ENCODE results near the gene B4GALNT1.
"Not testable (repeated sequence)": the region's sequence is repeated elsewhere in the genome, so short reads cannot be mapped to it uniquely, and the experiment has no call there.

B4GALNT1 gene

DNA sequence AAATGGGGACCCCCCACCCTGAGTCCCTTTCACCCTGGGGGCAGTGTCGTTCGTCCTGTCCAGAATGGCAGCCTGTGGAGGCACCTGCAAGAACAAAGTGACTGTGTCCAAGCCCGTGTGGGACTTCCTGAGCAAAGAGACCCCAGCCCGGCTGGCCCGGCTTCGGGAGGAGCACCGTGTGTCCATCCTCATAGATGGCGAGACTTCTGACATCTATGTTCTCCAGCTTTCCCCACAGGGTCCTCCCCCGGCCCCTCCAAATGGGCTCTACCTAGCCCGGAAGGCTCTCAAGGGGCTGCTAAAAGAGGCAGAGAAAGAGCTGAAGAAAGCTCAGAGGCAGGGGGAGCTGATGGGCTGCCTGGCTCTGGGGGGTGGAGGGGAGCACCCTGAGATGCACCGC lies 26.2 kb downstream of the B4GALNT1 start:
- DNase-seq, result no peak

DNA sequence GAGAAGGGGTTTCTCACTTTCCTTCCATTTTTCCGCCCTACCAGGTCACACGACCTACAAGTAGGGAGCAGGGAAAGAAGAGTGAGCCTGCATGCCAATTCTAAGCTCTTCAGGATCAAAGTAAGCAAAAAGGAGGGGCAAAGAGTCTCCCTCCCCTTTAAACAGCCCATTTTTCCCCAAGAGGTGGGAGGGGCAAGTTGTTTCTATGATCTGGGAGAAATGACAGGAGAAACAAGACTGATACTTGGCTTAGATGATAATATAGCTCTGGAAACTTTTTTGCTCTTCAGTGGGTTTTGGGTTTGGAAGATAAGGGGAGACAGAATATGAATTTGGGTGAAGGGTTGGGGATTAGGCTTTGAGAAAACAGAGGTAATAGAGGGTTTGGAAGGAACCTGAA lies 26.6 kb downstream of the B4GALNT1 start:
- no peak for DNase-seq

DNA sequence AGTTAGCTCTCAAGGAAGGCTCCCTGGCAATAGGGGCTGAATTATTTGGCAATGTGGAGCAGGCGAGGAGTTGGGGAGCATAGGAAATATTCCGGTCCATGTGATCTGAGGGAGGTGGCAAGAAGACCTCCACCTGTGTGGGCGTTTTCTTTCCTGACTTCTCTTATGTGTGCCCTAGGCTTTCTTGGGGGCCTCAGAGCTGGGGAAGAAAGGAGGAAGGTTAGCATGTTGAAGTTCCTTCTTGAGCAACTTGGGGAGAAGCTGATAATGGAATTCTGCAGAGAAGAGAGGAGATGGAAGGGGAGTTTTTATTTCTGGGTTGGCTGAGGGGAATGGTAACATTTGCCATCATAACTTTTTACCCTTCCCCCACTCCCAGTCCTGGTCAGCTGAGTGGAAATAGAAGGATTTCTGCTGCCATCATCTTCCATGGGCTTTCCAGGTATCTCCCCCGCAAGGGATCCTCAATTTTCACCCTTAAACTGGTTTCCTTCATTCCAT lies 27.1 kb downstream of the B4GALNT1 start:
- DNase-seq, result no peak

DNA sequence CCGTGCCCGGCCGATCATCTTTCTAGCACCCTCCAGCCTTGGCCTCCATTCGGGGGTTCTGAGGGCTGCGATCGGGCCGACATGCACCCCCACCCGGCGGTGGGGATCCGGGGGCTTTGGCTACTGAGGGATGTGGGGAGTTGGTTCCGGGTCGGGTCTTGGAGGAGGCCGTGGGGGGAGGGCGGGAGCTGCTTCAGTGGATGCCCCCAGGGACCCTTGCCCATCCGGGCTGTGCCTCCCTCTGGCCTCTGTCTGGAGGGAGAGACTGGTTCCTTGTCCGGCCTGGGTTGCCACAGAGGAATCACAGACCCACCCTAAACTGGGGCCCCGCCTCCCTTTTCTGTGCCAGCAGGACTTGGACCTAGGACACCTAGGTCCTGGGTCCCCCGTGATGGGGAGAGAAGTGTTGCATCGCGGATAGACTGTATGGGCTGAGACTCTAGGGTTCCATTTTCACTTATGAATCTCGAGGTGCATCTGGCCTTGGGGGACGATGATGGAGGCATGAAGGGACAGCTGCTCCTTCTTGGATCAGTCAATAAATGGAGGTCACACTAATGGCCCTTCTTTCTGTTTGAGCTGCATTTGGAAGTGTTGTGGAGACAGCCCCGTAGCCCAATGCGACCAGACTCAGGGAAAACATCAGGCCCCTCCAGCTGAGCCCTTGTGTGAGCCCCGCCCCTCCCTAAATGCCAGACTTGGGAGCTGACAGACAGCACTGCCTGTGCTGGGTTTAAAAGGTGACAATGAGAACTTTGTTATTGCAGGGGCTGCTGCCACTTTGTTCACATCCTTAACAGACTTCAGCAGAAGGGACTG lies 27.8 kb downstream of the B4GALNT1 start:
- DNase-seq, result no peak

DNA sequence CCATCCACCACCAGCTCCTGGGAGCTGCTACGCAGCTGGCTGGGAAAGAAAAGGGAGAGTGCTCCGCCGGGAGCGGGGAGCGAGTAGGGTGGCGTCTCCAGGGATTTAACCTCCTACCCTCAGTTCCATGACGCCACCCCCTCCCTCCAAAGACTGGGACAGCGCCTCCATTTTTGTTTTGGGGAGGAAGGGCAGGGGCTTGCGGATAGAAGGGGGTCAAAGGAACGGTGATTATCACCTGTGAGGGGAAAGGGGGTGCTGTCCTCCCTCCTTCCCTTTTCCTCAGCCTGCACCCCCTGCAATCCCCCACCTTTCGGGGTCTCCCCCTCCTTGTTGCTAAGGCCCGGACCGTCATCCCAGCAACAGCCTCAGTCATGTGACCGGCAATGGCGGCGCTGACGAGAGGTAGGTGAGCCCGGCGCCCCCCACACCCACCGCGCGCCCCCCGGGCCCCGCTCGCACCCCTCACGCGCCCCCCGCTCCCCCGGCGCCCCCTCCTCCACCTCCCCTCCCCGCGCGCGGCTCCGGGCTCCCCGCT lies 28.5 kb downstream of the B4GALNT1 start, which contains the start of gene DTX3:
DTX3 (plus strand) TSS at position 371 of the 538 bp plus-strand sequence. CDS start 1,694 bp downstream, outside the sequence.
- DNase-seq, result peak; percentile 74

DNA sequence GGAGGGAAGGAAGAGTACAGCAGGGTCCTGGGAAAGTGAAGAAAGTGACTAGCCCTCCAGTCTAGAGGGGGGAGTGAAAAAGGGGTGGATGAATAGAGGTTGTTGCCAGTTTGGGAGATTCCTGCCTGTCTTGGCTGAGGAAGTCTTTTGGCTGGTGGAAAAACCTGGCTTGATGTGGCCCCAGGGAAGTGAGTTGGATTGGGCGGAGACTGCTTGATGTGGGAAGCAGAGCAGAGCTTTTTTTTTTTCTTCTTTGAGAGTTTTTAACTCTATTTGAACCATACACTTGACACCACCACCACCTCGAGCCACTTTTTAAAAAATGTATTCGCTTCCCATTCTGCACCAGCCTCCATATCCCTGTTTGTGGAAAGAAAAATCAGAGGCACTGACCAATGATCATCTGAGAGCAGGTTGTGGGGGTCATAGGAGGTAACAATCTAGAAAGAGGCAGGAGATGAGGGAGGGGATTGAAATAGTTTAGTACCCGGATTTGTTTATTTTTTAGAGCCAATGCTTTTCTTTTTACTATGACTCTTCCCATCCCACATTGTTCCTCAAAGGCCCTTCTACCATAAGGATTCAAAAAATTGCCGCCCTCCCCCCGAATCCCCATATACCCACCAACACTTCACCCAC lies 29.1 kb downstream of the B4GALNT1 start:
- DNase-seq, result no peak

DNA sequence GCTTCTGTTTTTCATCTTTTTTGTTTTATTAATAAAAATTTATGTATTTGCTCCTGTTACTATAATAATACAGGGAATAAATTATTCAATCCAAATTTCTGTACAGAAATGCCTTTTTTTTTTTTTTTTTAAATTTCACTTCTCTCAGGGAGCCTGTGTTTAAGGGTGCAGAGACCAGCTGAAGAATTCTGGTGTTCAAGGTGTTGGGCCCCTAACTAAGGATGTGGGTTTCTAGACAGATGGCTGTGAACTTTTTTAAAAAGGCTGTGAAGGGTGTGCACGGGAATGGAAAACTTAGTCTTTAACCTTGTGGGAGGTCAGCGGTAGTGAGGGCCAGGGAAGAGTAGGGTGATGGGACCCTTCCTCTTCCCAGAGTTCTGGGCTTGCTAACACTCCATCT lies 29.7 kb downstream of the B4GALNT1 start:
- DNase-seq, result no peak

DNA sequence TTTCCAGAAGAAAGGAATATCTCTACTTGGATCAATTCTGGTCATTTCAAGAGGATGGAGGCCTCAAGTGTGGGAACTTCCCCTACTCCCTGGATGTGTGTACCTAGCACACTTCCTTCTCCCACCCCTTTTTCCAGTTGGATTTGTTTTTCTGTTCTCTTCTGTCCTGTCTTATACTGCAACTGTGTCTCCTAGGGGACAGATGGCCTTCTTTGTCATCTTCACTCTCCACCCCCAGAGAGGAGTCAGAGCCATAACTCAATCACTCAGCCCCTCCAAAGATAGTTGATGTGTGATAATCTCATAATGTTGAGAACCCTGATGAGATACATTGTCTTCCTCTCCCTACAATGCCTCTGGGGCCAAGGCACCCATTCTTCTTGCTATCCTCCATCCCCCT lies 30.5 kb downstream of the B4GALNT1 start:
- no peak for DNase-seq

DNA sequence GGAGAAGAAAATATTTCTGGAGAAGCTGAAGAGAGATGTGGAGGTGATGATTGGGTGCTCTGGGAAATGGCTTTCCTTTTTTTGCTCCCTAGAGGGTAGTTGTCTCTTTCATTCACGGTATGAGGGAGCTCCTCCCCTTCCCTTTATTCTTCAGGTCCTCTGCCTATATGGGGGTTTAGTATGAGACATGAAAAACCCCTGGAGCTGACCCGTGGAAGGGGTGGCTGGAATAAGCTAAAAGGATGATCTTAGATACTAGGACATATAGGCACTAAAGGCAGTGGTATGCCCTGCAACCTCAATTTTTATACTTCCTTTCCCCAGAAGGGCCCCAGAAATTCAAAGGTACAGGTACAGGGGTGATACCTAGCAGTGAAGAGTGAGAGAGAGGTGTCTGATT lies 32.6 kb downstream of the B4GALNT1 start:
- no peak for DNase-seq

DNA sequence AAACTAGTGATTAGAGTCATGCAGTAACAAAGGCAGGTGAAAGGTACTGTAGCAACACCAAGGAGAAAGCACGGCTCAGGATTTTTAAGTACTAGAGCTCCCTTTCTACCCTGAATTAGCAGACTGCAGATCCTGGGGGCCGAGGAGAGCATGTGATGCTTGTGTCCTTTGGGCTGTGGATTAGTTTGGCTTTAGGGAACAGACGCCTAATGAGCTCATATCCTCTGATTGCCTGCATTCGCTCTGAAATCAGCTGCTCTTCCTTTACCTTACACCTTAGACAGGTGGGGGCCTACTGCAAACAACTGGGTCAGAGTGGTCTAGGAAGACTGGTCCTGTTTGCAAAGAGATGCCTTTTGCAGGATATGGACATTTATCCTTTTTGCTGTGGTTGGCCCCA lies 39.8 kb downstream of the B4GALNT1 start:
- DNase-seq, result no peak

DNA sequence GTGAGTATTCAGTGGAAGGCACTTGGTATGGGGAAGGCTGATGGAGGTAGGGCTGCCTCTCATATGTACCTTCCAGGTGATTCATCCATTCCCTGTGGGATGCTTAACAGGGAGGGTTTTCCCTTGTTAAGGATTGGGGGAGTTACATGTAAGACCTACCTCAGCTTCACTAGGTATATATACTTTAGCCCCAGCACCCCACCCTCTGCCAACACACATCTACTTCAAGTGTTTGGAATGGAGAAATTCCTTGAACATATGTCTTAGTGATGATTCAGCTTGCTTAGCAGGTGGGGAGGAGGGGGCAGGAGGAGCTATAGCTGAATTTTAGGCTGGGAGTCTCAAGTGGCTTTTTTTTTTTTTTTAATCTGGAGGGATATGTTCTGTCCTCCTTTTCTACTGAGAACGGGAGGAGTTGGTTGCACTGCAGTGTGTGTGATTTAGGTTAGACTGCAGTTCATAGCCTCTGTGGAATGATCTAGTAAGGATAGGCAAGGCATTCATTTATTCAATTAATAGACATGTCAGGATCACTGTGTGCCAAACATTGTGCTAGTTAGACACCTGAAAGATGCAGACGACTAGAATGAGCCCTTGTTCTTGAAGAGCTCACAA lies 40.3 kb downstream of the B4GALNT1 start:
- DNase-seq, result no peak

DNA sequence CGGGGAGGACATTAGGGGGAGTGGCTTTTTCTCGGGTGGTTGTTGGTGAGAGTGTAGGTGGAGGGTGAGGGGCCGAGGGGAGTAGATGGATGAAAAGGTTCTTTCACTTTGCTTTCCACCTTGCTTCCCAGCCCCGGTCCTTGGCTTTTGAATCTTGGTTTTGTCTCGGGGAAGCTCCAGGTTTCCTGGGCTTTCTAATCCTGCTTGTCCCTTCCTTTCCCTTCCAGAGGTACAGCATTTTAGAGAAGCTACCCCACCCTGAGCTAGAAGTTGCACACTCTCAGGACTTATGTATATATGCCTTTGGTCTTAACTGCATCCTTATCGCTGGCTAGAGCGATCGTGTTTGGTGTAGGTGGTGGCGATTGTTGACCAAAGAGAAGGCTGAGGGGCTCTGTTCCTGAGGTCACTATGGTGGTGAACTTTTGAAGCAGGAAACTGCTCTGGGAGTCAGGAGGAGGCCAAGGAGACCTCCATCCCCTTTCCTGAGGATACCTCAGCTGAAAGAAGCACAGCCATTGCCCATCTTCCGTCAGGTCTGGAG lies 41.1 kb downstream of the B4GALNT1 start:
- DNase-seq, result no peak

DNA sequence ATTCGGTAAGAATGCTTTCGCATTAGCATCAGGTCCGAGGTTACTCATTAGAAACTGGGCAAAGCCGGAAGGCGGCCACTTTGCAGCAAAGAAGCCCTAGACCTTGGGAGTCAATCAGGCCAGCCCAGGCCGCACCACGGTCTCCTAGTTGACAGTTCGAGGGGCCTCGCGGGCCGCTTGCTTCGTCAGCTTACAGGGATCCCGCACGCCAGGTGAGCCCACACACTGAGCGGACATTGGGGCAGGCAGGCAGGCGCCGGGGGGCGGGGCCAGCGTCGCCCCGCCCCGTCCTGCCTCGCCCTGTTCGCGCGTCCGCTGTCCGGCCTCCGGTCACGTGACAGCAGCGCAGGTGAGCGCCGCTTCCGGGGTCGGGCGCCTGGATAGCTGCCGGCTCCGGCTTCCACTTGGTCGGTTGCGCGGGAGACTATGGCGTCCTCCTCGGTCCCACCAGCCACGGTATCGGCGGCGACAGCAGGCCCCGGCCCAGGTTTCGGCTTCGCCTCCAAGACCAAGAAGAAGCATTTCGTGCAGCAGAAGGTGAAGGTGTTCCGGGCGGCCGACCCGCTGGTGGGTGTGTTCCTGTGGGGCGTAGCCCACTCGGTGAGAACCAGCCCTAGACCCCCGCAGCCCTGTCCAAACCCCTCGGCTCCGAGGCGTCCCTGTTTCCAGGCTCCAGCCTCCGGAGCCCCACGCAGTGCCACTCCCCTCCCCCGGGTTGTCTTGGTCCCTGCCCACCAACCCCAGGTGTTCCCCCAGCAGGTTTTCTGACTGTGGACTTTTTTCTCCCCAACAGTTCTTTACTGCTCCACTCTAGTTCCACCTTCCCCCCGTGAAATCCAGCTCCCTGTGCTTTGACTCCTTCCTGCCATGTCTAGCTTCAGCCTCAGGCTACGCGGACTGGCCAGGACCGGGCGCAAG lies 41.9 kb downstream of the B4GALNT1 start, which contains the start of gene PIP4K2C:
PIP4K2C (plus strand) TSS at position 329 of the 918 bp plus-strand sequence; CDS start at position 427, 98 bp downstream.
- peak; percentile 93 for DNase-seq

DNA sequence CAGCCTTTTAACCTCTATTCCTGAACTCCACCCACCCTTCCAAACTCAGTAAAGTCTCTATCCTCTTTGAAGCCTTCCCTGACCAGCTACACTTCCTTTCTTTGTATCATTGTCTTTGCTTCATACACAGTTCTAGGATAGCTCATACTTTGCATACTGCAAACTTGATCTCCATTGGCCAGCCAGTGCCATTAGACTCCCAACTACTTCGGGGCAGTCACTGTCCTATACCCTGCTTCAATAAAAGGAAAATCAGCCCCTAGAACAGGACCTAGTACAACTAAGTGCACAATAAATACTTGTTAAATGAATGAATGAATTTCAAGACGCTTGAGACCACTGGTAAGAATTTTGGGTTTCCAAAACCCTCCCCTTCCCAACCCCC lies 42.5 kb downstream of the B4GALNT1 start:
- no peak for DNase-seq

DNA sequence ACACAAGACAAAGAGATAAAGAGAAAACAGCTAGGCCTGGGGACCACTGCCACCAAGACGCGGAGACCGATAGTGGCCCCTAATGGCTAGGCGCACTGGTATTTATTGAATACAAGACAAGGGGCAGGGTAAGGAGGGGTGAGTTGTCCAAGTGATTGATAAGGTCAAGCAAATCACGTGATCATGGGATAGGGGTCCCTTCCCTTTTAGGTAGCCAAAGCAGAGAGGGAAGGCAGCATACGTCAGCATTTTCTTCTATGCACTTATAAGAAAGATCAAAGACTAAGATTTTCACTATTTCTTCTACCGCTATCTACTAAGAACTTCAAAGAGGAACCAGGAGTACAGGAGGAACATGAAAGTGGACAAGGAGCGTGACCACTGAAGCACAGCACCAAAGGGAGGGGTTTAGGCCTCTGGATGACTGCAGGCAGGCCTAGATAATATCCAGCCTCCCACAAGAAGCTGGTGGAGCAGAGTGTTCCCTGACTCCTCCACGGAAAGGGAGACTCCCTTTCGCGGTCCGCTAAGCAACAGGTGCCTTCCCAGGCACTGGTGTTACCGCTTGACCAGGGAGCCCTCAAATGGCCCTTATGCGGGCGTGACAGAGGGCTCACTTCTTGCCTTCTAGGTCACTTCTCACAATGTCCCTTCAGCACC lies 43.9 kb downstream of the B4GALNT1 start:
- DNase-seq, result not testable (repeated sequence)

DNA sequence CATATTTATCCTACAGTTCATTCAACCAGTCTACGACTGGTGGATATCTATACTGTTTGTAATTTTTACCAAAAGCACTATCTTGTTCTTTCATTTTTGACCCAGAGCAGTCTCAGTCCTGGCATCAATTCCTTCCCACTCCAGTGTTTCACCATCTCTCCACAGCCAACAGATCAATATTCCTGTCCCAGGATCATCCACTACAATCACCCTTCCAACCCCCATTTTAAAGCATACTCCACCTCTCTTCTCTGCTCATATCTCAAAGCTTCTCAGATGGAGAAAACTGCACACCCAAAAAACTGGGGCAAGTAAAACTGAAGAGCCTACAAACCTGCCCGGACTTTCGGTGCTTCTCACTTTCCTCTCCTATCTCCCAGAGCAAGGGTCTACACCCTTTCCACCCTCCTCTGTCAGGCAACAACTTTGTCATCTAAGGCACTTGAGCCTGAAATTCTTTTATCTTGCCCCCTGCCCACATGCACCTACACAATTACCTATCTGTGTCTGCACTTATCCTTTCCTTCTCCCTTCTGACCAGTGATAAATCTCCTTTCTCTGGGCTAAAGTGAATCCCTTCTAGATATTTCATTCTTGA lies 46.1 kb downstream of the B4GALNT1 start:
- no peak for DNase-seq

DNA sequence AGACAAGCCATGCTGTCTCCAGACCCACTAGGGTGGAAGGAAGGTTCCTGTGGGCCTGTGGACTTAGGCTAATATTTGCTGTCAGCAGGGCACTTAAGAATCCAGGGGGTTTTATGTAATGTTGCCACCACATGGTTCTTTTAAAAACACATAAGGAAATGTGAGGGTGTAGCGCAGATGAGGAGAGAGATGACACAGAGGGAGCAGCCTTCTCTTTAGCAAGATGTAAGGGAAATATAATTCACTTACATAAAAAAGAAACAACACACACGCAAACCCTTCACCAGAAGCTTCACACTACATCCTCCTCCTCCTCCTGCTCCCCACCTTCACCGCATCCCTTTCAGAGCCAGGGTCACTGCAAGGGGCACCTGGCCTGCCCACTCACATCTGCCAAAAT lies 46.9 kb downstream of the B4GALNT1 start:
- DNase-seq, result no peak

DNA sequence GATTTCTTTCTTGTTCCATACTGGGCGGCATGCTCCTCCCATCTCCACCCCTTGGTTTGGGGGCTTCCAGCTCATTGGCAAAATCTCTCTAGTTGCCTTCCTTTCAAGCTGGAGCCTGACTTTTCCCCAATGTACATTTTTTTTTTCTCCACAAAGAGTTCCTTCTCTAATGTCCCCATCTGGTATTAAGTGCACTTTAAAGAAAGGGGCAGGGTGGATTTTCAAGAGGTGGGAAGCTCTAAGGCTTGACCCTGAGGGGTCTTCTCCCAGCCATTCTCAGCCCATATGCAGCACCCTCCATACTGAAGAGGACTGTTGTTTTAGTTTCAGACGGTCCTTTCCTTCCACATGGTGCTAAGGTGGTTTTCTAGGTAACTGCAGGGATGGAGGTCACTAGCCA lies 47.8 kb downstream of the B4GALNT1 start:
- no peak for DNase-seq

DNA sequence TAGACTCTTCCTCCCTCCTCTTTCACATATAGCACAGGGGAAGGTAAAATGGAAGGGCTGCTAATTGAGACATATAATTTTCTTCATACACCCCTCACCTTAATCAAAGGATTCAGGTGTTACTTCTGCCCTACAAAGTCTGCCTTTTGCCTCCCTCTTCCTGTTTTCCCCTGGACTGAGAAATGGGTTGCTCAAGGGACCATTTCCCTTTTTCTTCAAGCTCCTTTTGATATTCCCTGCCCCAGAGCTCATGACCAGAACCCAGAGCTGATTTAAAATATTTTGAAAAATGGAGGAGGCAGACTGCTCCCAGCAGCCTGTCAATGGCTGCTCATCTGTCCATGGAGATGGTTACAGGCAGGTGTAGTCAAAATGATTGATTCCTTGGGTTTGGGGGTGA lies 48.3 kb downstream of the B4GALNT1 start:
- DNase-seq, result no peak

DNA sequence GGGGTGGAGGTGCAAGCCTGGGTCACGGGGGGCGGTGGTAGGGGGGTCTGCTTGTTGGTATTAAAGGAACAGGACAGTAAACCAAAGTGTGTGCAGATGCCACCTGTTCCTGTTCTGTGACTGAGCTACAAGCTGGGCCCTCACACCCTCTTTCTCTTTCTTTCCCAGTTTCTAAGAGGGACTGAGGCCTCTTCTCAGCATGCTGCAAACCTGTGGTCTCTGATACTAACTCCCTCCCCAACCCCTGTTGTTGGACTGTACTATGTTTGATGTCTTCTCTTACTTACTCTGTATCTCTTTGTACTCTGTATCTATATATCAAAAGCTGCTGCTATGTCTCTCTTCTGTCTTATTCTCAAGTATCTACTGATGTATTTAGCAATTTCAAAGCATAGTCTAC lies 49.0 kb downstream of the B4GALNT1 start:
- peak; percentile 56 for DNase-seq

Data from activated effector memory CD4-positive, alpha-beta T cell treated with anti-CD3 and anti-CD28 coated beads, Interleukin-2, amount 50 U/mL, for 16 hours (primary cell).